ENCODE measurements around the gene OR52N1.

- no peak for TF ChIP-seq FOXA1 (IDR thresholded peaks at IDR 0.05)
- TF ChIP-seq L3MBTL2 (conservative IDR thresholded peaks at IDR 0.05): no peak
- TF ChIP-seq SP1 (IDR thresholded peaks at IDR 0.05): no peak
- TF ChIP-seq FOXM1 (IDR thresholded peaks at IDR 0.05; ENCODE audit: borderline replicate concordance): no peak
- TF ChIP-seq BHLHE40 (IDR thresholded peaks at IDR 0.05; ENCODE audit: borderline replicate concordance): no peak
- no peak for TF ChIP-seq NFRKB (IDR thresholded peaks at IDR 0.05)
- no peak for TF ChIP-seq ZNF384 (IDR thresholded peaks at IDR 0.05)
- TF ChIP-seq SUZ12 (IDR thresholded peaks at IDR 0.05): no peak
- TF ChIP-seq FOXK2 (IDR thresholded peaks at IDR 0.05): no peak
Observed at GRCh38 chr11:5737670-5738392, 53.2 kb downstream of the OR52N1 start.
